HG03025 (cell line): ENCODE results near the gene CDH16.
"Not testable (repeated sequence)": the region's sequence is repeated elsewhere in the genome, so short reads cannot be mapped to it uniquely, and the experiment has no call there.

Experiments
- ATAC-seq: cut with Tn5 transposase; IDR thresholded peaks from one replicate; pipeline ENCODE4 v1.9.1; 2021; ENCODE audit warnings: mild to moderate bottlenecking, moderate library complexity; ENCODE audit not compliant: unreplicated experiment, low FRiP score

The CDH16 gene

DNA sequence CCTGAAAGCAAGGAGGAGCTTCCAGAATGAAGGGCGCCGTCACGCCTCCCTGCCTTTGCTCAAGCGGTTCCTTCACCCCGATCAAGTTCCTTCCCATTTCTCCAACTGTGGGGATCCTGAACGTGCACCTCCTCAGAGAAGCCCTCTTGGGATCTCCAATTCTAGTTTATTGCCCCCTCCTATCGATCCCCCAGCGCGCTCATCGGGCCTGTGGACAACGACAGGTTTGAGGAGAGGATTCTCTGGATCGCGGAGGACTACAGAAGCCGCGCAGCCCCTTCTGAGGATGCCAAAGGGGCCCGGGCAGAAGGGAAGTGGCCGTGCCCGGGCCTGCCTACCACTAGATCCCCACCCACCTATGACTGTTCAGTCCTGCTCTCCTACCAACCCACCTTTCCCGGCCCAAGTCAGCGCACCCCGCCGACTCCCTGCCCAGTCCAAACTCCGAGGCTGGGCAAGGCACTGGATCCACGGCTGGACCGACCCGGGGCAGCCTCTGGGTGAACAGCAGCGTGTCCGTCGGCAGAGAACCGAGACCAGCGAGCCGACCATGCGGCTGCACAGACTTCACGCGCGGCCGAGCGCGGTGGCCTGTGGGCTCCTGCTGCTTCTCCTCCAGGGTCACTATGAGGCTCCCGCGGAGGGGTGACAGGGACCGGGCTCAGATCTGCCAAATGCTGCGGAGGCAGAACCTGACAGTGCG, 29.6 kb upstream of the CDH16 start:
- no peak for ATAC-seq

DNA sequence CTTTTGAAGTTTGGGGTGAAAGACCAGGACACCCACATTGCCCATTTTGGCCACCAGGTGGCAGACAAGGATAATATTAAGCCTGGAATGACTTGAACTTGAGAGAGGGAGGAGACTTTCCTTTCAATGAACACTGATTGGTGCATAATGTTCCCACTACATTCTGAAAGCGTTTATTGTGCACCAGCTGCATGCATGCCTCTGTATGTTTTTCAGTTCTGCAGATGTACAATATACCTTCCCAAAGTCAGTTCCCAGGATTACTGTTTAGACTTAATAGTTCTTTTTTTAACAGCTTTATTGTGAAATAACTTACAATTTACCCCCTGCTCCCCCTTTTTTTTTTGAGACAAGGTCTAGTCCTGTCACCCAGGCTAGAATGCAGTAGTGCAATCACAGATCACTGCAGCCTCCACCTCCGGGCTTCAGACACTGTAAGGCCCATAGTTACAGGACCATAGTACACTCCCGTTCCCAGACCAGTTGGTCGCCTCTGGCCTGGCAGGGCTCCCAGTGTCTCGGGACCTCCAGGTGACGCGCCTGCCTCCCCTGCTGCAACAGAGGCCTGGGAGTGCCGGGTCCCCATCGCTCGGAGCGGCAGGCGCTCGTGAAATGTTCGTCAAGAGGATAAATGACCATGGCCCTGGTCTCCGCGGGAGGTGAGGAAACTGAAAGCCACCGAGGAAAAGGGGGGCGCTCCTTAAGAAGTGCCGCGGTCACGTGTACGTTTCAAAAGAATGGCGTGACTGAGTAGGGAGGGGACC, 28.8 kb upstream of the CDH16 start:
- no peak for ATAC-seq

DNA sequence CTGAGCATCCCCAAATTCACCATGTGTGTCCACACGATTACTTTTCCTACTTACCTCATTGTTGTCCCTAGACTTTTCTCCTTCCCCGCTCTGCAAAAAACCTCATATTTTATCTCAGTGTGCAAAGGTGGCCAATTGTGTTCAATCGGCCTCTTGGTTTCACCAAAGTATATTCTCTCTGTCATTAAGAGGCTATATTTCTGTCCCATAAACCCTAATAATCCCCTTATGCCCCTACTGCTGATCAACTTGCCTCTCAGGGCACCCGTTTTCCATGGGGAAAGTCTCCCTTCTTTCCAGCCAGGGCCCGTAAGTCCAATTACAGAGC, 28.3 kb upstream of the CDH16 start:
- no peak for ATAC-seq

DNA sequence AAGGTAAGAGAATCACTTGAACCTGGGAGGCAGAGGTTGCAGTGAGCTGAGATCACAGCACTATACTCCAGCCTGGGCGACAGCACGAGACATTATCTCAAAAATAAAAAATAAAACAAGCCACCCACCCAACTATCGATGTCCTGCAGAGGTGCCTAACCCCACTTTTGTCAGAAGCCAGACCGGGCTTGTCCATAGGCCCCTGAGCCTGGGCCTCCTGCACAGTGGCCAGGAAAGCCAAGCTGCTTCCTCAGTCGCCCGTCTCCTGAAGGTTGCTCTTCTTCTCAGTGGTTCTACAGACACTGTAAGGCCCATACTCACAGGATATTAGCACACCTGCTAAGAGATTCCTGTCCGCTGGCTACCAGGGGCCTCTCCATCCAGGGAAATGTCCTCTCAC, 27.9 kb upstream of the CDH16 start:
- ATAC-seq = no peak

DNA sequence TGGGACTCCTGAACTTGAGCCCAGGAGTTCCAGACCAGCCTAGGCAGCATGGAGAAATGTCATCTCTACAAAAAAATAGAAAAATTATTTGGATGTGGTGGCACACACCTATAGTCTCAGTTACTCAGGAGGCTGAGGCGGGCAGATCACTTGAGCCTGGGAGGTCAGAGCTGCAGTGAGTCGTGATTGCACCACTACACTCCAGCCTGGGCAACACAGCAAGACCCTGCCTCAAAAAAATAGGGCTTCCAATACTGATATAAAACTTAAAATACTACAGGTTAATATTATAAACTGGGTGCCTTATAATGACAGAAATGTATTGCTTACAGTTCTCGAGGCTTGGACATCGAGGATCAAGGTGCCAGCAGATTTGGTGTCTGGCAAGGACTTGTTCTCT, 27.3 kb upstream of the CDH16 start:
- ATAC-seq = no peak

DNA sequence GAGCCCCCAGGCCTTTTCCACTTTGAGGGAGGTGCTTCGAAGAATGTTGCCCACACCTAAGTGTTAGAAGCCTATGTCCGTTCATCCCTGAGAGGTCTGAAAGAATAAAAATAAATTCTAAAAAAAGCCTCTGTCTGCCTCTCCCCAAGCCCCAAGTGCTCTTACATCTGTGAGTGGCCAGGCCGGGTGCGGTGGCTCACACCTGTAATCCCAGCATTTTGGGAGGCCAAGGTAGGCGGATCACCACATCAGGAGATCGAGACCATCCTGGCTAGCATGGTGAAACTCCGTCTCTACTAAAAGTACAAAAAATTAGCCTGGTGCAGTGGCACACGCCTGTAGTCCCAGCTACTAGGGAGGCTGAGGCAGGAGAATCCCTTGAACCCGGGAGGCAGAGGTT, 26.3 kb upstream of the CDH16 start:
- ATAC-seq = not testable (repeated sequence)

DNA sequence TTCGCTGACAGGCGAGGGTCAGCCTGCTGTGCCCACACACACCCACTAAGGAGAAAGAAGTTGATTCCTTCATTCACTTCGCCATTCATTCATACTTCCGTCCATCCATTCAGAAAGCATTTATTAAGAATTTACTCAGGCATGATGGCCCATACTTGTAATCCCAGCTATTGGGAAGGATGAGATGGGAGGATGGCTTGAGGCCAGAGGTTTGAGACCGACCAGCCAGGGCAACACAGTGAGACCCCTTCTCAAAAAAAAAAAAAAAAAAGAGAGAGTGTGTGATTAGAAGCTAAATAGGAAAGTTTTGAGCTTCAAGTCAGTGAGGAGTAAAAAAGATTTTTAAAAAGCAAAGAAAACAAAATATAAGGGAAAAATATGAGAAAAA, 25.4 kb upstream of the CDH16 start:
- ATAC-seq = no peak

DNA sequence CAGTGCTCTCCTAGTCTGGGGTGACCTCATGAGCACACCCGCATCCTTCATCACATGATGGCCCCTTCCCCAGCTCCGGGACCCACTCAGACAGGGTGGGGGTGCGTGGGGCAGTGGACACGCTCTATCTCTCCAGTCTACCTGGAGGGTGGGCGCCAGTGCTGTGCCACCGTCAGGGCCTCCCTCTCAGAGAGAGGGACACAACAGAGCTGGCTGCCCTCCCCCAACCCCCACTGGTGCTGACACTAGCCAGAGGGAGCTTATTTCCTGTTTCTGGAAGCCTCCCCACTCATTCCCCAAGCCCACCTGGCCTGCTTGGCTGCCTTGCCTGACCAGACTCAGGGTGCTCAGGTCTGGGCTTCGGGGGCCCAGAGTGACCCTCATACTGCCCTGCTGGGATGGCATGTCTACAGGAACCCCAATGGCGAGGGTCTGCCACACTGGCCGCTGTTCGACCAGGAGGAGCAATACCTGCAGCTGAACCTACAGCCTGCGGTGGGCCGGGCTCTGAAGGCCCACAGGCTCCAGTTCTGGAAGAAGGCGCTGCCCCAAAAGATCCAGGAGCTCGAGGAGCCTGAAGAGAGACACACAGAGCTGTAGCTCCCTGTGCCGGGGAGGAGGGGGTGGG, 24.9 kb upstream of the CDH16 start:
- ATAC-seq = no peak

DNA sequence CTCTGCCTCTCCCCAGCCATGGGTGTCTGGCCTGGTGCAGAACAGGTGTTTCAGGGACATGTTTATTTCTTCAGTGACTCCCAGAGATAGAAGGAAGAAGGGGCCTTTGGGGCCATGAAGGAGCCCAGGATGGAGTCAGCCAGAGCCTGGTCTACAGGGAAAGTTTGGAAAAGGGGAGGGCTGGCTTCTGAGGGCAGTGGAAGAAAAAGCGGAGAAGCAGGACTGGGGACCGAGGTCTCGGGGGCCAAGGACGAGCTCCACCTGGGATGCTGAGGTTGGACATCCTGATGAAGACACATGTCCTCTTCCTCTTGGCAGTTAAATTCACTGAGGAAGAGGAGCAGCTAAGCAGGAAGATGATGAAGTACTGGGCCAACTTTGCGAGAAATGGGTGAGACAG, 24.3 kb upstream of the CDH16 start:
- no peak for ATAC-seq

DNA sequence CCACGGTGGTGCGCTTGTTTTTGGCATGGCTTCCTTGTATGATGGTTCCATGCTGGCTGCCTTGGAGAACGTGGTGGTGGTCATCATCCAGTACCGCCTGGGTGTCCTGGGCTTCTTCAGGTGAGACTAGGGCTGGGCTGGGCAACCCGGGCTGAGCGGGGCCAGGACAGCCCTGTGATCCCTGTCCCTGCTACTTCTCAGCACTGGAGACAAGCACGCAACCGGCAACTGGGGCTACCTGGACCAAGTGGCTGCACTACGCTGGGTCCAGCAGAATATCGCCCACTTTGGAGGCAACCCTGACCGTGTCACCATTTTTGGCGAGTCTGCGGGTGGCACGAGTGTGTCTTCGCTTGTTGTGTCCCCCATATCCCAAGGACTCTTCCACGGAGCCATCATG, 21.6 kb upstream of the CDH16 start:
- no peak for ATAC-seq

DNA sequence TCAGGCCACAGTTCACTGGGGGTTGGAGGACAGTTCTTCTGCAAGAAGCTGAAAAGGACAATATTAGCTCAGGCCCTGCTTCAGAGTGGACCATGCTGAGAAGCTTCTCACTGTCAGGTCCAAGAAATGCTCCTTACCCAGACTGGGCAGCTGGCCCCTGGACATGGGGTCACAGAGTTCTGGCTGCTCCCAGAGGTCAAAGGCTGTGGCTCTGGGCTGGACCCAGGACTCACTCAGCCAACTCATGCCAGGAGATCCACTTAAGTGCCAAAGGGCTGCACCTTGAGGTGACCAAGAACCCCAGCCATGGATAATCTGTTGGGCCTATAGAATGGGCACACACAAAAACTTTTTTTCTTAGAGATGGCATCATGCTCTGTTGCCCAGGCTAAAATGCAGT, 20.7 kb upstream of the CDH16 start:
- ATAC-seq = no peak

DNA sequence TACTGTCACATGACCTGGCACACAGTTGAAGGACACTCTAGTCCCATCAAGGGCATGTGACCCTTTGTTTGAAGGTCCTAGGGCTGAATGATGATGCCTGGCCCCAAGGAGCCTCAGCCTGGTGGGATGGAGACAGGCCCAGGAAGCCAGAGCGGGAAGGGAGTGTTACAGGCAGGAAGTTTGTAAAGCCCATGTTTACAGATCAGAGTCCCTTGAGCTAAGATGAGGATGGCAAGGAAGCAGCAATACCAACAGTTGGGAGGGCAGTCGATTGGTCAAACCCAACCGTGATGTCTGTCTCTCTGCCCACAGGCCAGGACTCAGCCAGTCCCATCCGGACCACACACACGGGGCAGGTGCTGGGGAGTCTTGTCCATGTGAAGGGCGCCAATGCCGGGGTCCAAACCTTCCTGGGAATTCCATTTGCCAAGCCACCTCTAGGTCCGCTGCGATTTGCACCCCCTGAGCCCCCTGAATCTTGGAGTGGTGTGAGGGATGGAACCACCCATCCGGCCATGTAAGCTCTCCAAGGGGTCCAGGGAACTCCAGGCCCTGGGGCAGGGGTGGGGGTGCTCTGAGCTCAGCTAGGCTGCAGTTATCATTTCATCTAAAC, 19.1 kb upstream of the CDH16 start:
- ATAC-seq = no peak

DNA sequence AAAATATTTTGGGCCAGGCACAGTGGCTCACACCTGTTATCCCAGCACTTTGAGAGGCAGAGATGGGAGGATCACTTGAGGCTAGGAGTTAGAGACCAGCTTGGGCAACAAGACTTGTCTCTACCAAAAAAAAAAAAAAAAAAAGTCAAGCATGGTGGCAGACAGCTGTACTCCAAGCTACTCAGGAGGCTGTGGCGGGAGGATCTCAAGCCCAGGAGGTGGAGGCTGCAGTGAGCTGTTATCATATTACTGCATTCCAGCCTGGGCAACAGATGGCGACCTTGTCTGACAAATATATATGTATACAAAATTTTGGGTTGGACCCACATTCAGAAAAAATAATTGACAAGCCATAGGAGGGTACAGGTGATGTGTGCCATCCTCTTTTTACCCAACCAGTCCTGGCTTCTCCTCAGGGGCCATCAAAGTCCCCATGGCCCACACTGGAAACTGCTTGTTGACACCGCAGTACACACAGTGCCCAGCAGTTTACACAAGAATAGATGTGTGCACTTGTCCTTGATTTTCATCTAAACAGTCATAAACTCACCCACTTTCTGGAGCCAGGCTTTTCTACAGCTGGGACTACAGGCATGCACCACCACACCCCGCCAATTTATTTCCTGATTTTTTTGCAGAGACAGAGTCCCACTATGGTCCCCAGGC, 18.3 kb upstream of the CDH16 start:
- no peak for ATAC-seq

DNA sequence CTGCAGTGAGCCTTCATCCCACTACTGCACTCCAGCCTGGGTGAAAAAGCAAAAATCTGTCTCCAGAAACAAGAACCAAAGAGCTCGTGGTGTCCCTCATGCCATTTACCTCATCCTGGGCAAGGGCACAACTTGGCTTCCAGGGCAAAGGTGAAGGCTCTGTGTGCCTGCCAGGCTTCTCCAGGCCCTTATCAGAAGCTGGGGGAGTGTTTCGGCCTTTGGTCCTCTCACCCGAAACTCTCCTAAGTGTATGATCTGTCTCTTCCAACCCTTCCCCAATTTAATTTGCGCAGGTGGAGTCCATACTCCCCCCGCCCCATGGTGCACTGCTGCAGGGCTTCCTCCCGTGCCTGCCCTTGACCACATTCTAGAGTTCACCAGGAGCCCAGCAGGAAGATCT, 17.8 kb upstream of the CDH16 start:
- ATAC-seq = no peak

DNA sequence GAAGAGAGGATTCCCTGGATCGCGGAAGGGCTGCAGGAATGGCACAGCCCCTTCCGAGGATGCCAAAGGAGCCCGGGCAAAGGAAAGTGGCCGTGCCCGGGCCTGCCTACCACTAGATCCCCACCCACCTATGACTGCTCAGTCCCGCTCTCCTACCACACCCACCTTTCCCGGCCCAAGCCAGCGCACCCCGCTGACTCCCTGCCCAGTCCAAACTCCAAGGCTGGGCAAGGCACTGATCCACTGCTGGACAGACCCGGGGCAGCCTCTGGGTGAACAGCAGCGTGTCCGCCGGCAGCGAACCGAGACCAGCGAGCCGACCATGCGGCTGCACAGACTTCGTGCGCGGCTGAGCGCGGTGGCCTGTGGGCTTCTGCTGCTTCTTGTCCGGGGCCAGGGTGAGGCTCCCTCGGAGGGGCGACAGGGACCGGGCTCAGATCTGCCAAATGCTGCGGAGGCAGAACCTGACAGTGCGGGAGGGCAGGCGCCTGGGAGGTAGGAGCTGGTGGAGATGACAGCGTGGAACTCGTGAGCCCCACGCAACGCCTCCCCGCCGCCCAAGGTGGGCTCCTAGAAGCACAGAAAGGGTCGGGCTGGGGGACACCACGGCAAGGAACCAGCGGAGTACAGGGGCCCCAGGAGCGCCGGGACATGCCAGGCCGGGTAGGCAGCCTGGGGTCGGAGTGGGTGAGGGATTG, 16.8 kb upstream of the CDH16 start, which contains the start of gene CES2:
TSS of gene CES2 (plus strand) at position 203 of the 698 bp plus-strand sequence. CDS start at position 323, 120 bp downstream.
- ATAC-seq = no peak

DNA sequence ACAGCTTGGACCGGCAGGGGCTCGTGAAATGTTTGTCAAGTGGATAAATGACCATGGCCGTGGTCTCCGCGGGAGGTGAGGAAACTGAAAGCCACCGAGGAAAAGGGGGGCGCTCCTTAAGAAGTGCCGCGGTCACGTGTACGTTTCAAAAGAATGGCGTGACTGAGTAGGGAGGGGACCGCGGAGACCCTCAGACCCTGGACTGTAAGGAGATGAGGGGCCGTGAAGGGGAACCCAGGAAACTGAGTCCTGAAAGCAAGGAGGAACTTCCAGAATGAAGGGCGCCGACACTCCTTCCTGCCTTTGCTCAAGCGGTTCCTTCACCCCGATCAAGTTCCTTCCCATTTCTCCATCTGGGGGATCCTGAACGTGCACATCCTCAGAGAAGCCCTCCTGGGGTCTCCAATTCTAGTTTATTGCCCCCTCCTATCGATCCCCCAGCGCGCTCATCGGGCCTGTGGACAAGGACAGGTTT, 16.2 kb upstream of the CDH16 start:
- ATAC-seq = peak; percentile 8

DNA sequence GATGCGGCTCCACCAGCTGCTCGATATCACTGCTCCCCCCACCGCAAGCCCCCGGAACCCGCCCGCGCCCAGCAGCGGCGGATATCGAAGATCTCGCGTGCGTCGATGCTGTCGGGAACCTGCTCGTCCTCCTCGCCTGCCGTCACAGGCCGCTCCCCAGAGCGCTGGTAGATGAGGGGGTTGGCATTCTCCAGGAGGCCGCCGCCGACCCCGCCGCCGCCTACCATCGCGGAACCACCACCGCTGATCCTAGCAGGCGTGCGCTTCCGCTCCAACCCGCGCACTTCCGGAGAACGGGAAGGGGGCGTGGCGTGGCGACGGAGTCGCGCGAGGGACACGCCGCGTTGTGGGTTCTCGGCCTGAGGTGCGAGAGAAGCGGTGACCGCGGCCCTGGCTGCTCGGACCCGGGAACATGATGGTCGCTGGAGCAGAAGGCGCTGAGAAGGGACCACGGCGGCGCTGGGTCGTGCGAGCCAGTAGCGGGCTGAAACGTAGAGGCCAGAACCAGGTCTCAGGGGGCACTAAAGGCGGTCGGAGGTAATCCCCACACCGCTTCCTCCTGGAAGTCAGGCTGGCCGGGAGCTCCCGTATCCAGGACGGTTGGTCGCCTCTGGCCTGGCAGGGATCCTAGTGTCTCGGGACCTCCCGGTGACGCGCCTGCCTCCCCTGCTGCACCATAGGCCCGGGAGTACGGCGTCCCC, 15.6 kb upstream of the CDH16 start, which contains the start of gene CIAO2B:
TSS of gene CIAO2B (minus strand) at position 265 of the 701 bp plus-strand sequence. CDS start at position 227, 38 bp downstream.
- peak; percentile 69 for ATAC-seq

DNA sequence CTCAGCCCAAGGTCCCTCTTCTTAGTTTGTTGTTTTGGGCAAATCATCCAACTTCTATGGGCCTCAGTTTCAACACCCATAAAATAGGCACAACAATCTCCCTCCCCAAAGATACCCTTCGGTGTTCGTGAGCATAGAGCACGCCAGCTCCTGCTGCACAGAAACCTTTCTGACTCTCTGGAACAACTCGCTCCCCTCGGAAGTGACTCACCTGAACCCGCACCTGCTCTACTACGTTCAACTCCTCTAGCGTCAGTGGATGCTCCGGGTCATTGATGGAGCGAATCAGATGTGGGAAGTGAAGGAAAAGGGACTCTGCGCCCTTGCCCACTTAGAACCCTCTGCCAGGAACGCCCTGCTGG, 15.1 kb upstream of the CDH16 start:
- peak; percentile 11 for ATAC-seq

DNA sequence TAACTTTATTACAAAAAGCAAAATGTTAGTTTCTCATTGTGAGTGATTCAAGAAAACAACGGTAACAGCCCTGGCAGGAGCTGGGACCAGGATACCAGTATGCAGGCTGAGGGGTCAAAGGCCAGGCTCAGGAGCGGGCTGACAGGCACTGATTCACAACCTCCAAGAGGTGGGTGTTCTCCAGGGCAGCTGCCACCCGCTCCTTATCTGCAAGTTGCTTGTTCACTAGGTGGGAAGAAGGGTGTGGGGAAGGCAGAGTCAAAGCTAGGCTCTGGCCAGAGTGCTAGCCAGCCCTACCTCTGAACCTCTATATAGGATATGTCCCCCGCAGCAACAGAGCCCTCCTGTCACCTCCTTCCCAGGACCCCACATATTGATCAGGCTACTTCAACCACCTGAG, 13.4 kb upstream of the CDH16 start:
- no peak for ATAC-seq
